ENCODE data around the gene IDH3B.

Gene IDH3B

GRCh38 chr20:2610941-2611720 lies 52.9 kb downstream of the IDH3B start:
- Histone ChIP-seq H2AFZ (ENCODE audit: low read depth, low read length) (no peak overlapping the region), H3K4me1 (ENCODE audit: low read length) (no peaks in the 10 kb centered on the region), H3K36me3 (replicated peaks; ENCODE audit: low read depth, low read length) (no peaks in the 10 kb centered on the region), H3K4me3 (ENCODE audit: low read length) (no peak overlapping the region), H3K4me2 (ENCODE audit: low read length) (no peak overlapping the region), H3K27ac (ENCODE audit: low read length) (no peak overlapping the region), H3K9ac (ENCODE audit: low read length) (no peak overlapping the region), H3K27me3 (ENCODE audit: low read depth, low read length) (peaks cover 34% of the 10 kb centered on the region), H3K9me3 (ENCODE audit: insufficient read depth, low read length) (peaks cover 7% of the 10 kb centered on the region; the same call in 1 of the 2 replicates), H3K79me2 (ENCODE audit: low read length) (no peaks in the 10 kb centered on the region), H4K20me1 (ENCODE audit: insufficient read depth, low read length) (no peaks in the 10 kb centered on the region)
- TF ChIP-seq CTCF (IDR thresholded peaks at IDR 0.05; ENCODE audit: low read depth, low read length) (no peak), EZH2phosphoT487 (IDR thresholded peaks at IDR 0.05; ENCODE audit: low read depth) (no peak)

- Histone ChIP-seq H3K36me3 (replicated peaks; ENCODE audit: low read depth, low read length) (no peaks in the 10 kb centered on the region), H3K79me2 (ENCODE audit: low read length) (no peaks in the 10 kb centered on the region), H3K9ac (ENCODE audit: low read length) (no peak overlapping the region), H3K9me3 (ENCODE audit: insufficient read depth, low read length) (peaks cover 8% of the 10 kb centered on the region; the same call in 1 of the 2 replicates), H3K4me3 (ENCODE audit: low read length) (no peak overlapping the region), H3K4me2 (ENCODE audit: low read length) (no peak overlapping the region), H3K4me1 (ENCODE audit: low read length) (no peaks in the 10 kb centered on the region), H2AFZ (ENCODE audit: low read depth, low read length) (no peak overlapping the region), H3K27ac (ENCODE audit: low read length) (no peak overlapping the region), H3K27me3 (ENCODE audit: low read depth, low read length) (peaks cover 28% of the 10 kb centered on the region), H4K20me1 (ENCODE audit: insufficient read depth, low read length) (no peaks in the 10 kb centered on the region)
- TF ChIP-seq EZH2phosphoT487 (IDR thresholded peaks at IDR 0.05; ENCODE audit: low read depth): no peak
- no peak for TF ChIP-seq CTCF (IDR thresholded peaks at IDR 0.05; ENCODE audit: low read depth, low read length)
Observed at GRCh38 chr20:2610326-2610725, 53.7 kb downstream of the IDH3B start.
